OCI-LY3 (cell line): Measurements from ENCODE around the gene RNU5D-1.

Source experiments
- H2AFZ ChIP-seq: fragments of 200-600, 300-600 bp; shearing (Covaris generic); 2 replicates; pipeline ENCODE4 v1.6.0; 2014; ENCODE audit warnings: antibody characterized with exemption, low read depth, low read length
- H3K27ac ChIP-seq: fragments of 200-600, 300-600 bp; sonication (generic); 2 replicates; pipeline ENCODE4 v1.5.1; 2014; ENCODE audit warnings: mild to moderate bottlenecking, low read length, moderate library complexity, mixed read lengths
- H3K27me3 ChIP-seq: fragments of 200-600, 300-600 bp; sonication (generic); 2 replicates; pipeline ENCODE4 v1.6.1; 2014; ENCODE audit warnings: low read depth, low read length, mixed read lengths
- H3K36me3 ChIP-seq: fragments of 200-600, 300-600 bp; sonication (generic); replicated peaks from 2 replicates; pipeline ENCODE3; 2014; ENCODE audit warnings: low read depth, low read length, mixed read lengths
- H3K4me1 ChIP-seq: fragments of 300-600, 200-600 bp; sonication (generic); 2 replicates; pipeline ENCODE4 v1.6.1; 2014; ENCODE audit warnings: low read length, mixed read lengths
- H3K4me2 ChIP-seq: fragments of 200-600, 300-600 bp; sonication (generic); 2 replicates; pipeline ENCODE4 v1.6.1; 2014; ENCODE audit warnings: low read length, mixed read lengths
- H3K4me3 ChIP-seq: fragments of 300-600, 200-600 bp; sonication (generic); 2 replicates; pipeline ENCODE4 v1.5.1; 2014; ENCODE audit warnings: antibody characterized with exemption, mild to moderate bottlenecking, low read length, moderate library complexity
- H3K79me2 ChIP-seq: fragments of 300-600, 200-600 bp; shearing (Covaris generic); 2 replicates; pipeline ENCODE4 v1.6.1; 2014; ENCODE audit warnings: mild to moderate bottlenecking, low read length, mixed read lengths
- H3K9ac ChIP-seq: fragments of 300-600, 200-600 bp; shearing (Covaris generic); 2 replicates; pipeline ENCODE4 v1.6.0; 2014; ENCODE audit warnings: mild to moderate bottlenecking, low read length, moderate library complexity
- H3K9me3 ChIP-seq: fragments of 200-600, 300-600 bp; shearing (Covaris generic); 2 replicates; pipeline ENCODE4 v1.6.1; 2014; ENCODE audit warnings: low read length, mixed read lengths; ENCODE audit not compliant: insufficient read depth
- H4K20me1 ChIP-seq: fragments of 200-600, 300-600 bp; sonication (generic); 2 replicates; pipeline ENCODE4 v1.6.1; 2016; ENCODE audit warnings: low read length, mixed read lengths; ENCODE audit not compliant: insufficient read depth
- EZH2phosphoT487 ChIP-seq: fragments of 200-600 bp; shearing (Covaris generic); IDR thresholded peaks from 2 replicates; pipeline ENCODE4 v1.6.1; 2018; ENCODE audit warnings: antibody characterized with exemption, mixed run types, low read depth
- TF ChIP-seq, protein P1 (sequence below): fragments of 200-600, 300-600 bp; sonication (generic); IDR thresholded peaks from 2 replicates; pipeline ENCODE4 v1.5.1; 2014; ENCODE audit warnings: antibody characterized with exemption, low read length, low read depth

The RNU5D-1 gene

GRCh38 chr1:44694863-44695478 lies 36.0 kb downstream of the RNU5D-1 start:
- Histone ChIP-seq H3K27me3 (no peaks in the 10 kb centered on the region), H3K4me1 (peaks cover 32% of the 10 kb centered on the region), H3K4me2 (no peak overlapping the region), H3K36me3 (no peaks in the 10 kb centered on the region), H3K9me3 (no peaks in the 10 kb centered on the region), H3K4me3 (no peak overlapping the region), H3K27ac (no peak overlapping the region), H3K79me2 (no peaks in the 10 kb centered on the region), H4K20me1 (no peaks in the 10 kb centered on the region), H2AFZ (no peak overlapping the region), H3K9ac (no peak overlapping the region)
- TF ChIP-seq EZH2phosphoT487, result no peak
- TF ChIP-seq, protein P1, sequence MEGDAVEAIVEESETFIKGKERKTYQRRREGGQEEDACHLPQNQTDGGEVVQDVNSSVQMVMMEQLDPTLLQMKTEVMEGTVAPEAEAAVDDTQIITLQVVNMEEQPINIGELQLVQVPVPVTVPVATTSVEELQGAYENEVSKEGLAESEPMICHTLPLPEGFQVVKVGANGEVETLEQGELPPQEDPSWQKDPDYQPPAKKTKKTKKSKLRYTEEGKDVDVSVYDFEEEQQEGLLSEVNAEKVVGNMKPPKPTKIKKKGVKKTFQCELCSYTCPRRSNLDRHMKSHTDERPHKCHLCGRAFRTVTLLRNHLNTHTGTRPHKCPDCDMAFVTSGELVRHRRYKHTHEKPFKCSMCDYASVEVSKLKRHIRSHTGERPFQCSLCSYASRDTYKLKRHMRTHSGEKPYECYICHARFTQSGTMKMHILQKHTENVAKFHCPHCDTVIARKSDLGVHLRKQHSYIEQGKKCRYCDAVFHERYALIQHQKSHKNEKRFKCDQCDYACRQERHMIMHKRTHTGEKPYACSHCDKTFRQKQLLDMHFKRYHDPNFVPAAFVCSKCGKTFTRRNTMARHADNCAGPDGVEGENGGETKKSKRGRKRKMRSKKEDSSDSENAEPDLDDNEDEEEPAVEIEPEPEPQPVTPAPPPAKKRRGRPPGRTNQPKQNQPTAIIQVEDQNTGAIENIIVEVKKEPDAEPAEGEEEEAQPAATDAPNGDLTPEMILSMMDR, result no peak

GRCh38 chr1:44693900-44694299 lies 37.1 kb downstream of the RNU5D-1 start:
- Histone ChIP-seq H4K20me1 (no peaks in the 10 kb centered on the region), H3K9ac (no peak overlapping the region), H3K9me3 (no peaks in the 10 kb centered on the region), H3K4me1 (peaks cover 32% of the 10 kb centered on the region), H3K27me3 (no peaks in the 10 kb centered on the region), H3K4me3 (no peak overlapping the region), H2AFZ (no peak overlapping the region), H3K27ac (no peak overlapping the region), H3K79me2 (no peaks in the 10 kb centered on the region), H3K4me2 (no peak overlapping the region), H3K36me3 (no peaks in the 10 kb centered on the region)
- TF ChIP-seq, protein P1, result no peak
- TF ChIP-seq EZH2phosphoT487, result no peak

DNA sequence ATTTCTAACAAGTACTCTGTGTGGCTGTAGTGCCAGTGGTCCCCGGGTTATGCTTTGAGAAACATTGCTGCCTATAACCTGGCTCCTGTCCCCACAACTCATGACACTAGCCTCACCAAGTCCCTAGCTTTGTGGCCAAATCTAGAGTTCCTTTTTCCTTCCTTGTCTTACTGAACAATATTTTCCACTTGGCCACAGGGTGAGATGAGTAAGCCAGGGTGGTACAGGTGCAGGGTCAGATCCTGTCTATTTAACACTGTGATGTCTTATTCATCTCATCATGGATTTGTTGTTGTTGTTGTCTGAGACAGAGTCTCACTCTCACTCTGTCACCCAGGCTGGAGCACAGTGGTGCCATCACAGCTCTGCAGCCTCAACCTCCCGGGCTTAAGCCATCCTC lies 37.8 kb downstream of the RNU5D-1 start:
- H3K9ac ChIP-seq, result no peak overlapping the region
- no peaks in the 10 kb centered on the region for H3K9me3 ChIP-seq
- H3K79me2 ChIP-seq, result no peaks in the 10 kb centered on the region
- H3K4me1 ChIP-seq, result peaks cover 28% of the 10 kb centered on the region
- H2AFZ ChIP-seq, result no peak overlapping the region
- H4K20me1 ChIP-seq, result no peaks in the 10 kb centered on the region
- no peaks in the 10 kb centered on the region for H3K27me3 ChIP-seq
- H3K27ac ChIP-seq, result no peak overlapping the region
- H3K4me2 ChIP-seq, result no peak overlapping the region
- H3K36me3 ChIP-seq, result no peaks in the 10 kb centered on the region
- H3K4me3 ChIP-seq, result no peak overlapping the region
- no peak for TF ChIP-seq EZH2phosphoT487
- TF ChIP-seq, protein P1, result no peak

DNA sequence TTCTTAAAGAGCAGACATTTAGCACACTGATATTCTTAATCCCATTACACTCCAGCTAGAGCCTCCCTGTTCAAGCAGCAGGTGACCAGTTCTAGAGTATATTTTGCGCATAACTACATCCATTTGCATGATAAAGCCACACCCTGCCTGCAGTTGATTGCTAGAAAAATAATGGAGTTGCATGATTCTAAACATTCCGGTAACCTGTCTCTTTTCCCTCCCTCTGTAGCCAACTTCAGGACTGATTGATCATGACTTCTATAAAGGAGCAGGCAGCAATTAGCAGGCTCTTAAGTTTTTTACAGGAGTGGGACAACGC lies 41.6 kb downstream of the RNU5D-1 start:
- no peaks in the 10 kb centered on the region for H3K27me3 ChIP-seq
- H3K9me3 ChIP-seq, result no peaks in the 10 kb centered on the region
- H3K4me2 ChIP-seq, result no peak overlapping the region
- no peak overlapping the region for H2AFZ ChIP-seq
- no peaks in the 10 kb centered on the region for H3K36me3 ChIP-seq
- TF ChIP-seq EZH2phosphoT487, result no peak
- TF ChIP-seq, protein P1, result no peak
- 0 out of 2 replicates have a peak, but pooled peaks cover 2% of the 10 kb centered on the region for H3K4me1 ChIP-seq
- no peak overlapping the region for H3K27ac ChIP-seq
- H4K20me1 ChIP-seq, result no peaks in the 10 kb centered on the region
- H3K79me2 ChIP-seq, result no peaks in the 10 kb centered on the region
- no peak overlapping the region for H3K9ac ChIP-seq
- no peak overlapping the region for H3K4me3 ChIP-seq
